GM19043 (cell line): Measurements from ENCODE around the gene SOHLH2.

Experiments used
- ATAC-seq: cut with Tn5 transposase; IDR thresholded peaks from one replicate; pipeline ENCODE4 v1.9.1; 2021; ENCODE audit warnings: low read depth; ENCODE audit not compliant: unreplicated experiment

The SOHLH2 gene

GRCh38 chr13:36214163-36214921 lies at the start of gene SOHLH2:
Gene SOHLH2 (minus strand): TSS chr13:36214556. CDS start chr13:36214526, 30 bp downstream.
- ATAC-seq = no peak

- ATAC-seq = no peak
Observed at GRCh38 chr13:36261976-36262375, 47.6 kb upstream of the SOHLH2 start.

- ATAC-seq = no peak
Observed at GRCh38 chr13:36261011-36261410, 46.7 kb upstream of the SOHLH2 start.

- no peak for ATAC-seq
Observed at GRCh38 chr13:36259361-36260137, 45.2 kb upstream of the SOHLH2 start.

- no peak for ATAC-seq
Observed at GRCh38 chr13:36258831-36259230, 44.5 kb upstream of the SOHLH2 start.

GRCh38 chr13:36251526-36251925 lies 37.2 kb upstream of the SOHLH2 start:
- no peak for ATAC-seq

- no peak for ATAC-seq
Observed at GRCh38 chr13:36251017-36251416, 36.7 kb upstream of the SOHLH2 start.

- no peak for ATAC-seq
Observed at GRCh38 chr13:36248700-36249099, 34.3 kb upstream of the SOHLH2 start.

- ATAC-seq = no peak
Observed at GRCh38 chr13:36244990-36245389, 30.6 kb upstream of the SOHLH2 start.

- no peak for ATAC-seq
Observed at GRCh38 chr13:36244073-36244472, 29.7 kb upstream of the SOHLH2 start.

- ATAC-seq = no peak
Observed at GRCh38 chr13:36242761-36243160, 28.4 kb upstream of the SOHLH2 start.

GRCh38 chr13:36231236-36231635 lies 16.9 kb upstream of the SOHLH2 start:
- no peak for ATAC-seq

GRCh38 chr13:36224730-36225129 lies 10.4 kb upstream of the SOHLH2 start:
- ATAC-seq = no peak

- ATAC-seq = no peak
Observed at GRCh38 chr13:36219883-36220282, 5.5 kb upstream of the SOHLH2 start.

- no peak for ATAC-seq
Observed at GRCh38 chr13:36217456-36217855, 3.1 kb upstream of the SOHLH2 start.

GRCh38 chr13:36212789-36213188 lies 1.6 kb downstream of the SOHLH2 start:
- no peak for ATAC-seq

- ATAC-seq = no peak
Observed at GRCh38 chr13:36211567-36211966, 2.8 kb downstream of the SOHLH2 start.

- no peak for ATAC-seq
Observed at GRCh38 chr13:36210738-36211137, 3.6 kb downstream of the SOHLH2 start.

GRCh38 chr13:36207672-36208071 lies 6.7 kb downstream of the SOHLH2 start:
- ATAC-seq = no peak

GRCh38 chr13:36193151-36193855 lies 21.1 kb downstream of the SOHLH2 start:
- ATAC-seq = no peak

- no peak for ATAC-seq
Observed at GRCh38 chr13:36192166-36192565, 22.2 kb downstream of the SOHLH2 start.
